ENCODE data around the gene ULK3. TPM values are rescaled to one million over a fixed set of nuclear protein-coding genes. Genes with fewer than 3 reads are reported as not detected.

ULK3 gene
- total and polyA plus RNA-seq, 10 of the 15 experiments (the other 5 are each of a cell fraction or from before 2014, with no cell fraction given), result 0.64 to 38.8 (median 27.1) TPM

DNA sequence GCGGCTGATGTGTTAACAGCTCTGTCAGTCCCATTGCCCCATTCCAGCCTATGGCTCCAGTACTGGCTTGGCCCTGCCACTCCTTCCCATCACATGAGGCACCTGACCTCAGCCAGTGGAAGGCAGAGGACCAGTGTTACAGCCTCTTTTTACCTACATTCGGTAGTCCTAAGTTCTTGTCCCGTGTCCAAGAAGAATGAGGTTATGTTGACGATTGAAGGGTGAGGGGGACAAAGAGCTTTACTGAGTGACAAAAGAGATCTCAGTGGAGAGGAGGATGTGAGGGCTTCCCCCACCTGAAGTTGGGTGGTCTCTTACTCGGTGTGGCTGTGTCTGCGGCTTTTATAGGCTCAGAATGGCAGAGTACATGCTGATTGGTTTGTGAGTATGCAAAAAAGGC, 39.6 kb upstream of the ULK3 start:
- DNase-seq (ENCODE audit: low read depth, low spot score), result no peak
- ChIA-PET CTCF (interaction anchor here (1.5 to 7.5 kb wide), 4 partner anchors 7 to 19 kb away, joined by 4 to 75 read pairs (median 15); partner anchors contain the start of gene SCAMP2), SMC1A (ENCODE audit: uncharacterized antibody, unreplicated experiment) (interaction anchor here (0.6 to 5.0 kb wide), 6 partner anchors 9 to 38 kb away, joined by 3 to 65 read pairs (median 10); partner anchors contain the start of gene SCAMP2), RAD21 (ENCODE audit: unreplicated experiment) (interaction anchor here (0.6 to 2.5 kb wide), 4 partner anchors 12 to 95 kb away, joined by 3 to 29 read pairs (median 5); partner anchors contain the start of gene FAM219B), POLR2A (interaction anchor here (0.5 to 4.0 kb wide), 5 partner anchors 10 to 91 kb away, joined by 3 to 32 read pairs (median 4); no protein-coding TSS in a partner anchor)
- TF ChIP-seq NFYB (IDR thresholded peaks at IDR 0.05; ENCODE audit: insufficient read depth, low read depth, low read length) (no peak), LARP7 (IDR thresholded peaks at IDR 0.05) (no peak), ZNF622 (IDR thresholded peaks at IDR 0.05) (no peak), SIX5 (IDR thresholded peaks at IDR 0.05; ENCODE audit: low read depth, low read length, severe bottlenecking) (no peak), BHLHE40 (IDR thresholded peaks at IDR 0.05; ENCODE audit: borderline replicate concordance in 1 of 2, low read depth in 2 of 2, low read length in 1 of 2) (no peak), ZNF217 (IDR thresholded peaks at IDR 0.05) (no peak), MYC (IDR thresholded peaks at IDR 0.05; ENCODE audit: insufficient read depth, insufficient read length, insufficient replicate concordance, low read length, severe bottlenecking) (no peak), CHD1 (IDR thresholded peaks at IDR 0.05; ENCODE audit: low read depth, low read length) (no peak), YY1 (IDR thresholded peaks at IDR 0.05; ENCODE audit: low read depth, low read length) (no peak), SMAD1 (IDR thresholded peaks at IDR 0.05; ENCODE audit: low read depth, partially characterized antibody) (no peak), ZNF24 (IDR thresholded peaks at IDR 0.05) (no peak)
- TF ChIP-seq, protein P1, sequence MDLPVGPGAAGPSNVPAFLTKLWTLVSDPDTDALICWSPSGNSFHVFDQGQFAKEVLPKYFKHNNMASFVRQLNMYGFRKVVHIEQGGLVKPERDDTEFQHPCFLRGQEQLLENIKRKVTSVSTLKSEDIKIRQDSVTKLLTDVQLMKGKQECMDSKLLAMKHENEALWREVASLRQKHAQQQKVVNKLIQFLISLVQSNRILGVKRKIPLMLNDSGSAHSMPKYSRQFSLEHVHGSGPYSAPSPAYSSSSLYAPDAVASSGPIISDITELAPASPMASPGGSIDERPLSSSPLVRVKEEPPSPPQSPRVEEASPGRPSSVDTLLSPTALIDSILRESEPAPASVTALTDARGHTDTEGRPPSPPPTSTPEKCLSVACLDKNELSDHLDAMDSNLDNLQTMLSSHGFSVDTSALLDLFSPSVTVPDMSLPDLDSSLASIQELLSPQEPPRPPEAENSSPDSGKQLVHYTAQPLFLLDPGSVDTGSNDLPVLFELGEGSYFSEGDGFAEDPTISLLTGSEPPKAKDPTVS (IDR thresholded peaks at IDR 0.05; ENCODE audit: low read depth, low read length), result no peak
- TF ChIP-seq, protein P2, sequence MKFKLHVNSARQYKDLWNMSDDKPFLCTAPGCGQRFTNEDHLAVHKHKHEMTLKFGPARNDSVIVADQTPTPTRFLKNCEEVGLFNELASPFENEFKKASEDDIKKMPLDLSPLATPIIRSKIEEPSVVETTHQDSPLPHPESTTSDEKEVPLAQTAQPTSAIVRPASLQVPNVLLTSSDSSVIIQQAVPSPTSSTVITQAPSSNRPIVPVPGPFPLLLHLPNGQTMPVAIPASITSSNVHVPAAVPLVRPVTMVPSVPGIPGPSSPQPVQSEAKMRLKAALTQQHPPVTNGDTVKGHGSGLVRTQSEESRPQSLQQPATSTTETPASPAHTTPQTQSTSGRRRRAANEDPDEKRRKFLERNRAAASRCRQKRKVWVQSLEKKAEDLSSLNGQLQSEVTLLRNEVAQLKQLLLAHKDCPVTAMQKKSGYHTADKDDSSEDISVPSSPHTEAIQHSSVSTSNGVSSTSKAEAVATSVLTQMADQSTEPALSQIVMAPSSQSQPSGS (IDR thresholded peaks at IDR 0.05; ENCODE audit: low read length), result no peak
- TF ChIP-seq, protein P3, sequence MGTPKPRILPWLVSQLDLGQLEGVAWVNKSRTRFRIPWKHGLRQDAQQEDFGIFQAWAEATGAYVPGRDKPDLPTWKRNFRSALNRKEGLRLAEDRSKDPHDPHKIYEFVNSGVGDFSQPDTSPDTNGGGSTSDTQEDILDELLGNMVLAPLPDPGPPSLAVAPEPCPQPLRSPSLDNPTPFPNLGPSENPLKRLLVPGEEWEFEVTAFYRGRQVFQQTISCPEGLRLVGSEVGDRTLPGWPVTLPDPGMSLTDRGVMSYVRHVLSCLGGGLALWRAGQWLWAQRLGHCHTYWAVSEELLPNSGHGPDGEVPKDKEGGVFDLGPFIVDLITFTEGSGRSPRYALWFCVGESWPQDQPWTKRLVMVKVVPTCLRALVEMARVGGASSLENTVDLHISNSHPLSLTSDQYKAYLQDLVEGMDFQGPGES (IDR thresholded peaks at IDR 0.05), result no peak
- TF ChIP-seq, protein P4, sequence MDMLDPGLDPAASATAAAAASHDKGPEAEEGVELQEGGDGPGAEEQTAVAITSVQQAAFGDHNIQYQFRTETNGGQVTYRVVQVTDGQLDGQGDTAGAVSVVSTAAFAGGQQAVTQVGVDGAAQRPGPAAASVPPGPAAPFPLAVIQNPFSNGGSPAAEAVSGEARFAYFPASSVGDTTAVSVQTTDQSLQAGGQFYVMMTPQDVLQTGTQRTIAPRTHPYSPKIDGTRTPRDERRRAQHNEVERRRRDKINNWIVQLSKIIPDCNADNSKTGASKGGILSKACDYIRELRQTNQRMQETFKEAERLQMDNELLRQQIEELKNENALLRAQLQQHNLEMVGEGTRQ (IDR thresholded peaks at IDR 0.05; ENCODE audit: borderline replicate concordance, low read depth, low read length), result no peak
- no peaks in the 10 kb centered on the region for H3K36me3 ChIP-seq (ENCODE audit: control insufficient read depth in 2 of 2, insufficient read depth in 2 of 2, low read length in 1 of 2)
- H3K9me3 ChIP-seq (replicated peaks; ENCODE audit: control insufficient read depth, insufficient read depth, low read length), result peaks cover 2% of the 10 kb centered on the region; the same call in 1 of the 3 replicates
- ATAC-seq, result no peak
- peaks cover 12% of the 10 kb centered on the region for H3K4me1 ChIP-seq (ENCODE audit: control insufficient read depth, insufficient read depth, low read length)
- no peaks in the 10 kb centered on the region for H3K79me2 ChIP-seq (ENCODE audit: control insufficient read depth, insufficient read depth, low read length)
- 93% methylated on average over 6 of the region's 6 CpGs for WGBS (ENCODE audit: insufficient coverage, insufficient replicate concordance, low lambda C conversion rate, missing lambda C conversion rate)
- no peak overlapping the region for H2AFZ ChIP-seq (ENCODE audit: control insufficient read depth, low read depth, low read length)
- no peak overlapping the region for H3K27ac ChIP-seq (ENCODE audit: control insufficient read depth, insufficient read depth)
- no peaks in the 10 kb centered on the region for H4K20me1 ChIP-seq (ENCODE audit: control insufficient read depth, insufficient read depth)
- H3K4me2 ChIP-seq (ENCODE audit: control insufficient read depth, insufficient read depth), result no peak overlapping the region
- H3K9ac ChIP-seq (ENCODE audit: control insufficient read depth, insufficient read depth, low read length), result no peak overlapping the region
- no TSS peak for BruUV-seq (replicated peaks)
- no peak overlapping the region for H3K4me3 ChIP-seq
- in situ Hi-C loops (cut with MboI), result no loop called here
- FAIRE-seq, result no peak
- intact Hi-C loops (cut with micrococcal nuclease; ENCODE audit: unreplicated experiment), result no loop called here
- no peaks in the 10 kb centered on the region for H3K27me3 ChIP-seq (replicated peaks in 1 of 2; ENCODE audit: control insufficient read depth in 2 of 2, insufficient read depth in 2 of 2, low read length in 1 of 2)

Measured in GM12878 (cell line).